ENCODE data around the gene IFT22. TPM values are rescaled to one million over a fixed set of nuclear protein-coding genes. Genes with fewer than 3 reads are reported as not detected.
"Not testable (repeated sequence)": the region's sequence is repeated elsewhere in the genome, so short reads cannot be mapped to it uniquely, and the experiment has no call there.

The IFT22 gene
- total RNA-seq, 1 experiment from 2014 or later = 55.9 TPM

- in situ Hi-C loops (cut with HindIII; ENCODE audit: low sequenced_read_pairs) = no loop called here
- DNase-seq (ENCODE audit: low spot score) = no peak
Measured at GRCh38 chr7:101287032-101287431, 34.6 kb downstream of the IFT22 start.

GRCh38 chr7:101285880-101286279 is 35.7 kb downstream of the IFT22 start:
- DNase-seq (ENCODE audit: low spot score); in situ Hi-C loops (cut with HindIII; ENCODE audit: low sequenced_read_pairs): not testable (repeated sequence)

- DNase-seq (ENCODE audit: low spot score) = no peak
- in situ Hi-C loops (cut with HindIII; ENCODE audit: low sequenced_read_pairs) = no loop called here
Measured at GRCh38 chr7:101285171-101285570, 36.4 kb downstream of the IFT22 start.

- in situ Hi-C loops (cut with HindIII; ENCODE audit: low sequenced_read_pairs); DNase-seq (ENCODE audit: low spot score): not testable (repeated sequence)
Measured at GRCh38 chr7:101280912-101281311, 40.7 kb downstream of the IFT22 start.

- DNase-seq (ENCODE audit: low spot score) = no peak
- in situ Hi-C loops (cut with HindIII; ENCODE audit: low sequenced_read_pairs) = loop anchor here (10.0 kb wide), 1 partner anchor 104 kb away; no protein-coding TSS in a partner anchor
Measured at GRCh38 chr7:101278461-101279292, 42.9 kb downstream of the IFT22 start.

GRCh38 chr7:101277155-101277554 is 44.5 kb downstream of the IFT22 start:
- in situ Hi-C loops (cut with HindIII; ENCODE audit: low sequenced_read_pairs) = loop anchor here (10.0 kb wide), 1 partner anchor 102 kb away; no protein-coding TSS in a partner anchor
- DNase-seq (ENCODE audit: low spot score) = no peak

GRCh38 chr7:101273206-101273605 is 48.4 kb downstream of the IFT22 start:
- in situ Hi-C loops (cut with HindIII; ENCODE audit: low sequenced_read_pairs) = loop anchor here (10.0 kb wide), 1 partner anchor 98 kb away; no protein-coding TSS in a partner anchor
- DNase-seq (ENCODE audit: low spot score) = no peak

- in situ Hi-C loops (cut with HindIII; ENCODE audit: low sequenced_read_pairs) = loop anchor here (10.0 kb wide), 1 partner anchor 96 kb away; no protein-coding TSS in a partner anchor
Measured at GRCh38 chr7:101271021-101271420, 50.6 kb downstream of the IFT22 start.

GRCh38 chr7:101269664-101270063 is 51.9 kb downstream of the IFT22 start:
- no peak for DNase-seq (ENCODE audit: low spot score)
- in situ Hi-C loops (cut with HindIII; ENCODE audit: low sequenced_read_pairs) = loop anchor here (10.0 kb wide), 1 partner anchor 95 kb away; no protein-coding TSS in a partner anchor

More at GRCh38 chr7:101271021-101271420, 50.6 kb downstream of the IFT22 start:
- no peak for DNase-seq (ENCODE audit: low spot score)

- no peak for DNase-seq (ENCODE audit: low spot score)
- in situ Hi-C loops (cut with HindIII; ENCODE audit: low sequenced_read_pairs) = no loop called here
Measured at GRCh38 chr7:101265622-101266516, 55.7 kb downstream of the IFT22 start.

- in situ Hi-C loops (cut with HindIII; ENCODE audit: low sequenced_read_pairs) = not testable (repeated sequence)
Measured at GRCh38 chr7:101264102-101264706, 57.4 kb downstream of the IFT22 start.

More at GRCh38 chr7:101264102-101264706, 57.4 kb downstream of the IFT22 start:
- not testable (repeated sequence) for DNase-seq (ENCODE audit: low spot score)

Other genes with a start within 250 kb of the IFT22 start
- 5.6 and 9.9 TPM in 2 replicates for gene TRIM56, start 236.3 kb downstream of the IFT22 start, total RNA-seq (2014; rRNA removed; shearing (Covaris generic))
- 103 and 113 TPM in 2 replicates for gene SERPINE1, start 194.7 kb downstream of the IFT22 start, total RNA-seq (2014; rRNA removed; shearing (Covaris generic))
- 211 and 215 TPM in 2 replicates for gene AP1S1, start 167.3 kb downstream of the IFT22 start, total RNA-seq (2014; rRNA removed; shearing (Covaris generic))
- 122 and 148 TPM in 2 replicates for gene VGF, start 156.2 kb downstream of the IFT22 start, total RNA-seq (2014; rRNA removed; shearing (Covaris generic))
- gene NAT16, start 141.5 kb downstream of the IFT22 start, total RNA-seq (2014; rRNA removed; shearing (Covaris generic)) = 1.2 TPM in 1 of 2 replicates, not detected in the other
- gene MOGAT3, start 120.8 kb downstream of the IFT22 start, total RNA-seq (2014; rRNA removed; shearing (Covaris generic)) = not detected in 2 replicates
- 18.0 and 38.1 TPM in 2 replicates for gene PLOD3, start 104.2 kb downstream of the IFT22 start, total RNA-seq (2014; rRNA removed; shearing (Covaris generic))
- gene ZNHIT1, start 103.6 kb downstream of the IFT22 start, total RNA-seq (2014; rRNA removed; shearing (Covaris generic)) = 74.5 and 105 TPM in 2 replicates
- gene CLDN15, start 84.0 kb downstream of the IFT22 start, total RNA-seq (2014; rRNA removed; shearing (Covaris generic)) = 1.8 and 4.3 TPM in 2 replicates
- 139 and 190 TPM in 2 replicates for gene FIS1, start 76.7 kb downstream of the IFT22 start, total RNA-seq (2014; rRNA removed; shearing (Covaris generic))
- gene COL26A1, start 41.1 kb upstream of the IFT22 start, total RNA-seq (2014; rRNA removed; shearing (Covaris generic)) = 104 and 109 TPM in 2 replicates